A549 (cell line): ENCODE results near the gene CIROP.

Source experiments
- CTCF ChIP-seq: fragments of >200 bp; sonication (Bioruptor Twin); formaldehyde crosslinking; IDR thresholded peaks from 3 replicates; pipeline ENCODE4 v1.5.1; 2016
- TF ChIP-seq, protein P1 (sequence below): IDR thresholded peaks from 2 replicates; pipeline ENCODE4 v1.6.1; 2012

GRCh38 chr14:23053426-23053825 lies 51.4 kb downstream of the CIROP start:
- TF ChIP-seq, protein P1, sequence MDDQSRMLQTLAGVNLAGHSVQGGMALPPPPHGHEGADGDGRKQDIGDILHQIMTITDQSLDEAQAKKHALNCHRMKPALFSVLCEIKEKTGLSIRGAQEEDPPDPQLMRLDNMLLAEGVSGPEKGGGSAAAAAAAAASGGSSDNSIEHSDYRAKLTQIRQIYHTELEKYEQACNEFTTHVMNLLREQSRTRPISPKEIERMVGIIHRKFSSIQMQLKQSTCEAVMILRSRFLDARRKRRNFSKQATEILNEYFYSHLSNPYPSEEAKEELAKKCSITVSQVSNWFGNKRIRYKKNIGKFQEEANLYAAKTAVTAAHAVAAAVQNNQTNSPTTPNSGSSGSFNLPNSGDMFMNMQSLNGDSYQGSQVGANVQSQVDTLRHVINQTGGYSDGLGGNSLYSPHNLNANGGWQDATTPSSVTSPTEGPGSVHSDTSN: no peak
- TF ChIP-seq CTCF: no peak
